ENCODE results near the gene CASKIN2.

Gene CASKIN2

DNA sequence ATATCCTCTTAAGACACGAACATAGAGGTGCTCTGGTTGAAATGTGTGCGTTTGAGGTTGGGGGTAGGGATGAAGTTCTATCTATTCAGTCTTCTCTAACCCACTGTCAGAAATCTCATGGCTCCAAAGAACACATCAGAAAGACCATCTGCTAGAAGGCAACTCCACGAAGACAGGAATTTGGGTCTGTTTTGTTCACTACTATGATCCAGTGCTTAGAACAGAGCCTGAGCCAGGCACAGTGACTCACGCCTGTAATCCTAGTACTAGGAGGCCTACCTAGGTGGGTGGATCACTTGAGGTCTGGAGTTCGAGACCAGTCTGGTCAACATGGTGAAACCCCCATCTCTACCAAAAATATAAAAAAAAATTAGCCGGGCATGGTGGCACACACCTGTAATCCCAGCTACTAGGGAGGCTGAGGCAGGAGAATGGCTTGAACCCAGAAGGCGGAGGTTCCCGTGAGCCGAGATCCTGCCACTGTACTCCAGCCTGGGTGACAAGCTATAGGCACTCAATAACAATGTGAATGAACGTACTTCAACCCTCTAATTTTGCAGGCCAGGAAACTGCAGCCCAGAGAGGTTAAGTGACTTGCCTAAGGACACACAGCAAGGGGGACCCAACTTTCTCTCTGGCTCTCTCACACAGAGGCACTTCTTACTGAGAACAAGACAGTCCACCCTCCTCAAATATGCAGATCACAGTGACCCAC is 2.3 kb downstream of the CASKIN2 start:
- no peaks in the 10 kb centered on the region for H3K9me2 ChIP-seq (replicated peaks; ENCODE audit: control insufficient read depth, low read length)
- no peak for TF ChIP-seq EZH2phosphoT487 (IDR thresholded peaks at IDR 0.05; ENCODE audit: borderline replicate concordance, low read length)
- TF ChIP-seq, protein P1, sequence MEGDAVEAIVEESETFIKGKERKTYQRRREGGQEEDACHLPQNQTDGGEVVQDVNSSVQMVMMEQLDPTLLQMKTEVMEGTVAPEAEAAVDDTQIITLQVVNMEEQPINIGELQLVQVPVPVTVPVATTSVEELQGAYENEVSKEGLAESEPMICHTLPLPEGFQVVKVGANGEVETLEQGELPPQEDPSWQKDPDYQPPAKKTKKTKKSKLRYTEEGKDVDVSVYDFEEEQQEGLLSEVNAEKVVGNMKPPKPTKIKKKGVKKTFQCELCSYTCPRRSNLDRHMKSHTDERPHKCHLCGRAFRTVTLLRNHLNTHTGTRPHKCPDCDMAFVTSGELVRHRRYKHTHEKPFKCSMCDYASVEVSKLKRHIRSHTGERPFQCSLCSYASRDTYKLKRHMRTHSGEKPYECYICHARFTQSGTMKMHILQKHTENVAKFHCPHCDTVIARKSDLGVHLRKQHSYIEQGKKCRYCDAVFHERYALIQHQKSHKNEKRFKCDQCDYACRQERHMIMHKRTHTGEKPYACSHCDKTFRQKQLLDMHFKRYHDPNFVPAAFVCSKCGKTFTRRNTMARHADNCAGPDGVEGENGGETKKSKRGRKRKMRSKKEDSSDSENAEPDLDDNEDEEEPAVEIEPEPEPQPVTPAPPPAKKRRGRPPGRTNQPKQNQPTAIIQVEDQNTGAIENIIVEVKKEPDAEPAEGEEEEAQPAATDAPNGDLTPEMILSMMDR (IDR thresholded peaks at IDR 0.05; ENCODE audit: low read depth, low read length, poor library complexity, severe bottlenecking): no peak
- H3K36me3 ChIP-seq (ENCODE audit: control insufficient read depth, low read length): peaks cover 3% of the 10 kb centered on the region
- H3K27me3 ChIP-seq (ENCODE audit: control insufficient read depth, low read length): peaks cover 17% of the 10 kb centered on the region
- H3K4me3 ChIP-seq (ENCODE audit: low read length): no peak overlapping the region
- peaks cover 5% of the 10 kb centered on the region; the same call in 1 of the 2 replicates for H4K20me1 ChIP-seq (ENCODE audit: control insufficient read depth, insufficient read depth, low read depth, low read length)
- H3K79me2 ChIP-seq (ENCODE audit: control insufficient read depth, low read length): peaks cover 15% of the 10 kb centered on the region
- no peaks in the 10 kb centered on the region; the same call in 1 of the 2 replicates for H3F3A ChIP-seq (ENCODE audit: control insufficient read depth, insufficient read depth)
- no peak overlapping the region for H3K4me2 ChIP-seq (ENCODE audit: low read length)
- no peaks in the 10 kb centered on the region for H3K9me3 ChIP-seq (ENCODE audit: control insufficient read depth, insufficient read depth, low read length)
- H3K27ac ChIP-seq (ENCODE audit: low read depth, low read length): no peak overlapping the region
- peaks cover 22% of the 10 kb centered on the region for H3K4me1 ChIP-seq (ENCODE audit: control insufficient read depth, low read length)

DNA sequence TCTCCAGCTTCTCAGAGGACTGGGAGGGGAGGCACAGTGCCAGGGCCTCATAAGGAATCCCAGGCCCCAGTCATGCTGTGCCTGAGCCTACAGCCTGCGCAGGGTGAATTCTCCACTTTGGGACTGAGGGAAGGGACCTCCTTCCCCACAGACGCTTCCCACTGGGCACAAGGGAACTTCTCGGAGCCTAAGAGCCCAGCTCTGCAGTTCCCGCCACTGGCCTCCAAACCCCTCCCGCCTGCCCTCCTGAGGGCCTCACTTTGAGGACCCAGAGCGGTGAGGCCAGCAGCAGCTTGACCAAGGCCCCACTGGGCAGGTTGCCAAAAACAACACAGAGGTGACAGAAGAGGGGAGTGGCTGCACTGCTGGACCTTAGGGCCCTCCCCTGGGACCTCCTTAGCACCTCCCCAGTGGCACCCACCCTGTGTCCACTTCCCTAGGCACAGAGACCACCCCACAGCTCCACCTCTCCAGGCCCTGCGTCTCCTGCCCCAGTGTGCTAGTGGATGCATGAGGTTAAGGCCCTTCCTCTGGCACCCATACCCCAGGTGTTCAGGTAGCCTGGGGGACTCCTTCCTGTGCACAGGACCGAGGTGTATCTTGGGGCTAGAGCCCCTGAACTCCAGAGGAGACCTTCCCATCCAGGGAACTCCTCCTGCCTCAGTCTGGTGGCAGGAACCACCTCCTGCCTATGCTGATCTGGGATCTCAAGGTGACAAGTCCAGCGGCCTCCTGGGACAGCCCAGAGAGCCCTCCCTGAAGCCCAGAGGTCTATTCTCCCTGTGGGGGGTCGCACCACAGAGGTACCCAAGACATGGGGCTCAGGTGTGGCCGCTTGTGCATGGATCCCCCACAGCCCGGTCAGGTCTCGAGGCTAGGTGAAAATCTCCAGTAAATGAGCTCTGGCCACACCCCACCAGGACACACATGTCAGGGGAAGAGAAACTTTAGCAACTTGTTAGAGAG is 3.4 kb downstream of the CASKIN2 start:
- Histone ChIP-seq H3K36me3 (ENCODE audit: control insufficient read depth, low read length) (no peaks in the 10 kb centered on the region), H3K9me2 (replicated peaks; ENCODE audit: control insufficient read depth, low read length) (no peaks in the 10 kb centered on the region), H3K4me3 (ENCODE audit: low read length) (no peak overlapping the region), H3F3A (ENCODE audit: control insufficient read depth, insufficient read depth) (no peaks in the 10 kb centered on the region; the same call in 1 of the 2 replicates), H3K4me1 (ENCODE audit: control insufficient read depth, low read length) (peaks cover 11% of the 10 kb centered on the region), H3K27ac (ENCODE audit: low read depth, low read length) (no peak overlapping the region), H3K9me3 (ENCODE audit: control insufficient read depth, insufficient read depth, low read length) (no peaks in the 10 kb centered on the region), H3K79me2 (ENCODE audit: control insufficient read depth, low read length) (peaks cover 3% of the 10 kb centered on the region), H4K20me1 (ENCODE audit: control insufficient read depth, insufficient read depth, low read depth, low read length) (no peaks in the 10 kb centered on the region), H3K27me3 (ENCODE audit: control insufficient read depth, low read length) (peaks cover 17% of the 10 kb centered on the region), H3K4me2 (ENCODE audit: low read length) (no peak overlapping the region)
- no peak for TF ChIP-seq EZH2phosphoT487 (IDR thresholded peaks at IDR 0.05; ENCODE audit: borderline replicate concordance, low read length)
- TF ChIP-seq, protein P1 (IDR thresholded peaks at IDR 0.05; ENCODE audit: low read depth, low read length, poor library complexity, severe bottlenecking): no peak

DNA sequence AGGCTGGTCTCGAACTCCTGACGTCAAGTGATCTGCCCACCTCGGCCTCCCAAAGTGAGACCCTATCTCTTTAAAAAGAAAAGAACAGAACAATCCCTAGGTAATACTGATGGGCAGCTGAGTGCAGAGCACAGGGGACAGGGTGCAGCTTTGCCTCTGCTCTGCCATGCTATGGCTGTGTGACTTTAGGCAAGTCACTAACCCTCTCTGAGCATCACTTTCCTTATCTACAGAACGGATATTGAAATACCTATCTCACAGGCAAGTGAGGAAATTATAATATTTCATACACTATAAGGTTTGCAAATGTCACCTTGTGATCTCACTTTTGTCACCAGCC is 4.1 kb downstream of the CASKIN2 start:
- Histone ChIP-seq H3K9me3 (ENCODE audit: control insufficient read depth, insufficient read depth, low read length) (no peaks in the 10 kb centered on the region), H3K9me2 (replicated peaks; ENCODE audit: control insufficient read depth, low read length) (no peaks in the 10 kb centered on the region), H3K4me3 (ENCODE audit: low read length) (no peak overlapping the region), H4K20me1 (ENCODE audit: control insufficient read depth, insufficient read depth, low read depth, low read length) (no peaks in the 10 kb centered on the region), H3K27me3 (ENCODE audit: control insufficient read depth, low read length) (peaks cover 17% of the 10 kb centered on the region), H3F3A (ENCODE audit: control insufficient read depth, insufficient read depth) (no peaks in the 10 kb centered on the region; the same call in 1 of the 2 replicates), H3K27ac (ENCODE audit: low read depth, low read length) (no peak overlapping the region), H3K36me3 (ENCODE audit: control insufficient read depth, low read length) (no peaks in the 10 kb centered on the region), H3K4me2 (ENCODE audit: low read length) (no peak overlapping the region), H3K79me2 (ENCODE audit: control insufficient read depth, low read length) (no peaks in the 10 kb centered on the region), H3K4me1 (ENCODE audit: control insufficient read depth, low read length) (peaks cover 11% of the 10 kb centered on the region)
- TF ChIP-seq, protein P1 (IDR thresholded peaks at IDR 0.05; ENCODE audit: low read depth, low read length, poor library complexity, severe bottlenecking): no peak
- no peak for TF ChIP-seq EZH2phosphoT487 (IDR thresholded peaks at IDR 0.05; ENCODE audit: borderline replicate concordance, low read length)
